Left ventricle myocardium superior (tissue), 1 donor: ENCODE measurements around the gene CPA2. TPM values are rescaled to one million over a fixed set of nuclear protein-coding genes. Genes with fewer than 3 reads are reported as not detected.
"Not testable (repeated sequence)": the region's sequence is repeated elsewhere in the genome, so short reads cannot be mapped to it uniquely, and the experiment has no call there.

ENCODE experiments used
- ATAC-seq: fragments of 200-7000 bp; cut with Tn5 transposase; one replicate; pipeline ENCODE4 v1.9.1; 2020; ENCODE audit warnings: mild to moderate bottlenecking, moderate library complexity
- DNase-seq: peaks from one replicate; pipeline ENCODE4 v3.0.0-alpha.2; 2020
- intact Hi-C: fragments of 100-400 bp; cut with micrococcal nuclease; formaldehyde crosslinking; loops from one replicate; pipeline ENCODE4 v1.11.0; 2022
- total RNA-seq: library from RNA; stranded (reverse); fragmentation: NEBNext Ultra II Directional; extraction: Animal tissue kit (Norgen Biotek cat#: 25700); gene quantifications from one replicate; pipeline ENCODE4 v1.2.1, GENCODE V29; 2021
- donor health status: DM: no; HTN: yes; CAD: no; lungs with severe emphysema.

CPA2 gene
- total RNA-seq, 1 donor from 2014 or later, result not detected

DNA sequence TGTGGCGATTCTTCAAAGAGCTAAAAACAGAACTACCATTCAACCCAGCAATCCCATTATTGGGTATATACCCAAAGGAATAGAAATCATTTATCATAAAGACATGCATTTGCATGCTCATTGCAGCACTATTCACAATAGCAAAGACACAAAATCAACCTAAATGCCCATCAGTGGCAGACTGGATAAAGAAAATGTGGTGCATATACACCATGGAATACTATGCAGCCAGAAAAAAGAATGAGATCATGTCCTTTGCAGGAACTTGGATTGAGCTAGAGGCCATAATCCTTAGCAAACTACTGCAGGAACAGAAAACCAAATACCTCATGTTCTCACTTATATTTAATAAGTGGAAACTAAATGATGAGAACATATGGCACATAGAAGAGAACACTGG is 20.2 kb upstream of the CPA2 start:
- intact Hi-C loops, DNase-seq, ATAC-seq: not testable (repeated sequence)

DNA sequence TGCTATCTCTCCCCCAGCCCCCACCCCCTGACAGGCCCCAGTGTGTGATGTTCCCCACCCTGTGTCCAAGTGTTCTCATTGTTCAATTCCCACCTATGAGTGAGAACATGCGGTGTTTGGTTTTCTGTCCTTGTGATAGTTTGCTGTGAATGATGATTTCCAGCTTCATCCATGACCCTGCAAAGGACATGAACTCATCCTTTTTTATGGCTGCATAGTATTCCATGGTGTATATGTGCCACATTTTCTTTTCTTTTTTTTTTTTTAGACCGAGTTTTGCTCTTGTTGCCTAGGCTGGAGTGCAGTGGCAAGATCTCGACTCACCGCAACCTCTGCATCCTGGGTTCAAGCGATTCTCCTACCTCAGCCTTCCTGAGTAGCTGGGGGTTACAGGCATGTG is 17.8 kb upstream of the CPA2 start:
- intact Hi-C loops, DNase-seq, ATAC-seq: not testable (repeated sequence)

DNA sequence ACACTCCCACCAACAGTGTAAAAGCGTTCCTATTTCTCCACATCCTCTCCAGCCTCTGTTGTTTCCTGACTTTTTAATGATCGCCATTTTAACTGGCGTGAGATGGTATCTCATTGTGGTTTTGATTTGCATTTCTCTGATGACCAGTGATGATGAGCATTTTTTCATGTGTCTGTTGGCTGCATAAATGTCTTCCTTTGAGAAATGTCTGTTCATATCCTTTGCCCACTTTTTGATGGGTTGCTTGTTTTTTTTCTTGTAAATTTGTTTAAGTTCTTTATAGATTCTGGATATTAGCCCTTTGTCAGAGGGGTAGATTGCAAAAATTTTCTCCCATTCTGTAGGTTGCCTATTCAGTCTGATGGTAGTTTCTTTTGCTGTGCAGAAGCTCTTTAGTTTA is 17.0 kb upstream of the CPA2 start:
- DNase-seq, intact Hi-C loops, ATAC-seq: not testable (repeated sequence)

DNA sequence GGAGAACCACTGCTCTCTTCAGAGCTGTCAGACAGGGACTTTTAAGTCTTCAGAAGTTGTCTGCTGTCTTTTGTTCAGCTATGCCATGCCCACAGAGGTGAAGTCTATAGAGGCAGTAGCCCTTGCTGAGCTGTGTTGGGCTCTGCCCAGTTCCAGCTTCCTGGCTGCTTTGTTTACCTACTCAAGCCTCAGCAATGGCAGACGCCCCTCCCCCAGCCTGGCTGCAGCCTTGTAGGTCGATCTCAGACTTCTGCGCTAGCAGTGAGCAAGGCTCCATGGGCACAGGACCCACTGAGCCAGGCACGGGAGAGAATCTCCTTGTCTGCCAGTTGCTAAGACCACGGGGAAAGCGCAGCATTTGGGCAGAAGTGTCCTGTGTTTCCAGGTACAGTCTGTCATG is 12.1 kb upstream of the CPA2 start:
- ATAC-seq (no peak), DNase-seq (no peak)
- intact Hi-C loops, result no loop called here

DNA sequence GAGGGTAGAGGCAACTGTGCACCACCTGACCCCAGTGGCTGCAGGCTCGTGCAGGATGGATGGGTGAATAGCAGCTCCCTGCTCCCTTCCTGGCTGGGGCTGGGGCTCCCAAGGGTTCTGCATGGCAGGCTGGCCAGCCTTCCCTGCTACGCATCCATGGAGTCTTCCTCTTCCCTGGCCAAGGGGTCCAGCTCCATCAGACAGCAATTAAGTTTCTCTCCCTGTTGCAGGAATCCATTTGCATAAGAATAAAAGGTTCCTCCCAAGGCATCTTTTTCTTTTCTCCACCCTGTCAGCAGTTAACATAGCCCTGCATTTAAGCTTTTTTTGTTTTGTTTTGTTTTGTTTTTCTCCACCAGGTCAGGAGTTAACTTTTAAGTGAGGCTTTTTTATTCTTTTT is 10.0 kb upstream of the CPA2 start:
- no peak for ATAC-seq
- no peak for DNase-seq
- intact Hi-C loops, result no loop called here

DNA sequence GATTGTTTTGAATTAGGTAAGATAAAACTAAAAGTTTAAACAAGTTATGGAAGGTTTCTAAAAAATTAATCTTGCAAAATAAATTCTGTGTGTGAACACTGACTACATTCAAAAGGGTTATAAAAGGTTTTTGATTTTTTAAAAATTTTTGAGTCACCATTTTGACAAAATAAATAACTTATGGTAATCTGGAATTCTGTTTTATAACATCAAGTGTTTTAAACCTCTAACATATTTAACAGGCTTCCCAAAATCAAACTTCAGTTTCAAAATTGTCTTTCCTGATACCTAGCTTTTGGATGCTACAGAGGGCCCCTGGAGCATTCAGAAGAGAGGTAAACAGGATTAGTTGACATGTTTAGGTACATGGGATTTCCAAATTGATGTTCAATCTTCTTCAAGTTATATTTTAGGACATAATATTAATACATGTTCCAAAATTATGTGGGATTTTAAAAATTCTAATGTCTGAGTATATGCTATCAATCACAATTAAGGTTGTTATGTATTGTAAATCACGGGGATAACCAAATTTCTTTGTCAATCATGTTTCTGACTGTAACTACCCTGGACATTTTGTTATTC is 8.1 kb upstream of the CPA2 start:
- intact Hi-C loops, result no loop called here
- no peak for ATAC-seq

DNA sequence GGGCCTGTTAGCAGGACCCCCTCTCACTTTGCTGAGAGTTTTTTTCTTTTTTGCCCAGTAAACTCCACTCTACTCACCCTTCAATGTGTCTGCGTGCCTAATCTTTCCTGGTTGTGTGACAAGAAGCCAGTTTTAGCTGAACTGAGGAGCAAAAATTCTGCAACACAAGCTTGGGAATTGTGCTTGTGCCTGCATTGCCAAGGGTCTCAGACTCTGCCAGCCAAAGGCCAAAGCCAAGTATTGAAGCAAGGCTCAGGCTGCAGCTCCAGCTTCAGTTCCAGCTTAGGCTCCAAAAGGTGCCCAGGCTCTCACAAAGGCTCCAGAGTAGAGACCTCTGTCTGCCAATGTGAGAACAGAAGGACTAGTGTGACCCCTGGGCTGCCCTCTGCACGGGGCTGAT is 4.2 kb upstream of the CPA2 start:
- no peak for DNase-seq
- intact Hi-C loops, result no loop called here
- ATAC-seq, result no peak

More for the DNA sequence above, 8.1 kb upstream of the CPA2 start:
- no peak for DNase-seq

DNA sequence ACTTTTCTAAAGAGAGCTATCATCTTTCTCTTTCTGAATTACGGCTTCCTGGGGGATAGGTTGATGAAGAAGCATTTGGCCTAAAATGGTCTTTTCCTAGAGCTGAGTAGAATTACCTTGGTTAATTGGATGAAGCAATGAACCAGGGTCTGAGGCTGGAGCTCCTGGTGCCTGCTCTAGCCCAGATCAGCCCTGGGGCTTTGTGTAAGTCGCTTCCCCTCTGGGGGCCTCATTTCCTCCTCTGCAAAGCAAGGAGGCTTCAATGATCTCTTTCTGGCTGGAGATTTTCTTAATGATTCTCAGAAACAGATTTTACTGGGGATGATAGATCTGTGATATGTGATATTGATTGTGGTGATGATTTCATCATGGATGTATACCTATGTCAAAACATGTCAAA is 3.5 kb upstream of the CPA2 start:
- no peak for ATAC-seq
- DNase-seq, result no peak
- intact Hi-C loops, result no loop called here

DNA sequence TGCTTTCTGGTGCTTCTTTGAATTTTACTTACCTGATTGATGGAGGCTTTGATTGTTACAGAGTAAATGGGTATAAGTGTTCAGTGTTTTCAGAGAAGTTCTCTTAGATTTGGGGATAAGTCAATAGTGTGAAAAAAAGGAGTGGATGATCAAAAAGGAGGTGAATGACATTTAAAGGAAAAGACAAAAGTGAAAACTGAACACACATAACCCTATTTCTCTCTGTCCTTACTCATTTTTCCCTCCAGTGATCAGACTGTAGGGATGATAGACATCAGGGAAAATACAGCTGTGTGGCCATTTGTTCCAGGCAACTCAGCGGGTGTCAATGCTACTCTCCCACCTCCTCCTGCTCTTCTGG is 278 bp downstream of the CPA2 start:
- intact Hi-C loops, result no loop called here
- DNase-seq (no peak), ATAC-seq (no peak)

DNA sequence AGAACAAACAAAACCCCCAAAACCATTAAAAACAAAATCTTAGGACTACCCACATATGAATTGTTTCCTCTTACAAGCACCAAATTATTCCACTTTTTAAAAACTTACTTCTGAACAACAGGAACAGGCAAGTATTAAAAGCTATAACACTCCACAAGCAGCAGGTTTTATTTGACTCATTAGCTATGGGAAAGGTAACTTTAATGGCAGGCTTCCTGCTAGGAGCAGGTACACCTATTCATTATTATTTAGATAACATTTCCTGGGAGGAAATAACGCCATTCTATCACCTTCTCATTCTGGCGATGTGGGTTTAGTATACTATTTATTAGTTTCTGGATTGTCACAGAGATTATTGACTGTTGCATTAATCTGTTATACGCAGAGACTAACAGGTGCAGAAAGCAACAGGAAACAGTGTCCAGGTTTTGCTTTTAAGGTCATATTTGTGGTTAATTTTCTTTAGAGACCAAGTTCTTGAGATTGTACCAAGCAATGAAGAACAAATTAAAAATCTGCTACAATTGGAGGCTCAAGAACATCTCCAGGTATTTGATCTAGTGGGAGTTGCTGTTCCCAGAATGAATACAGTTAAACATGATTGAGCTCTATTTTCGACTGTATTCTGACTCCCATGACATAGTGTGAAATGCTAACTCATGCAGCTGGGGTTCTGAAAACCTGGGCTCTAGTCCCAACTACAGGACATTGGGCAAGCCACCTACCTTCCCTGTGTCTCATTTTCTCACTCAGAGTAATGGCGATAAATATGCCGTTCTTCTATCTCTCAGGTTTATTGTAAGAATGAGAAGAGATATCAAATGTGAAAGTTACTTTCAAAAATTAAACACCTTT is 2.0 kb downstream of the CPA2 start:
- intact Hi-C loops, result no loop called here
- DNase-seq (no peak), ATAC-seq (no peak)

DNA sequence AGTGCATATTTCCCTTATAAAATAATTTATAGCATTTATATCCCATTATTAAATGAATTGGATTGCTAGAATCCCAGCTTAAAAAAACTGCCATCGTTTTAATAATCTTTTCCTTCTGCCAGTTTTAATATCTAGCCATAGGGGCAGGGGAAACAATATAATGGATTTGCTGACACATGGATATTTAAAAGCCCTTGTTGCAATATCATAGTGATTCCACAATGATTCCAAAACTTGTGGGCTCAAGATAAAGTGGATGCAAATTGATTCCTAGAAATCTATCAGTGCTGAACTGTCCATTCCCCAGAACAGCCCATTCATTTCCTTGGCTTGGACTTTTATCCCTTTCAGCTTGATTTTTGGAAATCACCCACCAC is 2.6 kb downstream of the CPA2 start:
- ATAC-seq, result no peak
- intact Hi-C loops, result no loop called here

DNA sequence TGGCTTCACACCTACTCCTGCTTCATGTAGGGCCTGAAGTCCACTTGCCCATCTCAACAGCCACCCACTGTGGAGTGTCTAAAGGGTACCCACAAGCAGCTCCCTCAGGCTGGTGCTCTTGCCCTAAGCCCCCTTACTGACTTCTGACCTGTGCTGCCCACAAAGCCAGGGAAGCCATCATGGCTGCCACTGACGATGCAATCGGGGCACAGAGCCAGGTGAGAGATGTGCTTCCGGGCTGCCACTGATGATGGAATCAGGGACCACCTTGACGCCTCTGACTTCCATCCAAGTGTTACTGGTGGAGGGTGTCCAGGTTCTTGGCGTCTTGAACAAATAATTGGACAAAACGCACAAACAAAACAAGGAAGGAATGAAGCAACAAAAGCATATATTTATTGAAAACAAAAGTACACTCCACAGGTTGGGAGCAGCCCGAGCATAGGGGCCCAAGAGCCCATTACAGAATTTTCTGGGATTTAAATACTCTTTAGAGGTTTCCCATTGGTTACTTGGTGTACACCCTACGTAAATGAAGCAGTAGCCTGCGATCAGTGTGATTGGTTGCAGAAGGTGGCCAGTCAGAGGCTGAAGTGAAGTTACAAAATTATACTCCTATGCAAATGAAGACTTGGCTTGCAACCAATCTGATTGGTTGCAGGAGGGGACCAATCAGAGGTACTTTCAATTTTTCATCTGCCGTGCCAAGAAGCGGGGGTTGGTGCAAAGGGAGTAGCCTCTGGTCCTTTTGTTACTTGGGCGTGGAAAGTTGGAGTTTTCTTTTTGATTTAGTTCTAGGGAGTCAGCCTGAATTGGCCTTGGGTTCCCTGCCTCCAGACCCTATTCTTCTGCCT is 4.5 kb downstream of the CPA2 start:
- ATAC-seq (no peak), DNase-seq (no peak)
- intact Hi-C loops, result no loop called here

More for the DNA sequence above, 2.6 kb downstream of the CPA2 start:
- DNase-seq, result no peak

DNA sequence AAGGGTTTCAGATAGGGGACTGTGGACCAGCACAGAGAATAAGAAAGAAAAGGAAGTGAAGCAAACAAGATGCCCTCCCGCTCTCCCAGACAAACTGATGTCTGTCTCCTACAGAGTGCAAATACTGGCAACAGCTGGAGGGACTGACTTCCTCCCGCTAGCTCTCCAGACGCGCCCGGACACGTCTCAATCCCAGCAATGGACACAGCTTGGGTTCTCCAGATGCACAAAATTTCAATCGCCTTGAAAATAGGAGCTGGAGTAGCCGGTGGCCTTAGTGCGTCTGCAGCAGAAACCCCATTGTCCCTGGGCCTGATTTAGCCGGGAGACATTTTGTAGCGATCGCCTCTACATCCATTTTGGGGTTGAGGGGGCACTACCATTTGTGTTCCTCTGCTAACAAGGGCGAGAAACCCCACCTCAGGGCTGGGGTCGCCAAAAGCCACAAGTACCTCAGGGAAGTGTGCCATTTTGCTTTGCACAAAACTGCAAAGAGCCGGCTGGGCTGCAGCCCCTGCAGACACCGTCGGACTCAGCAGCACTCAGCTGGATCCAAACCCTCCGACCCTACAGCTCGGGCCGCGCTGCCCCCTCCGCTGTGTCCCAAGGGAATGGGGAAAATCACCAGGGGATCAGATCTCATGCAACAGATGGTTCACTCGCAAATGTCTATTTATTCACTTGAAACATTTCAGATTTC is 5.9 kb downstream of the CPA2 start:
- ATAC-seq (peak; percentile 79), DNase-seq (peak; percentile 37)
- intact Hi-C loops, result no loop called here

DNA sequence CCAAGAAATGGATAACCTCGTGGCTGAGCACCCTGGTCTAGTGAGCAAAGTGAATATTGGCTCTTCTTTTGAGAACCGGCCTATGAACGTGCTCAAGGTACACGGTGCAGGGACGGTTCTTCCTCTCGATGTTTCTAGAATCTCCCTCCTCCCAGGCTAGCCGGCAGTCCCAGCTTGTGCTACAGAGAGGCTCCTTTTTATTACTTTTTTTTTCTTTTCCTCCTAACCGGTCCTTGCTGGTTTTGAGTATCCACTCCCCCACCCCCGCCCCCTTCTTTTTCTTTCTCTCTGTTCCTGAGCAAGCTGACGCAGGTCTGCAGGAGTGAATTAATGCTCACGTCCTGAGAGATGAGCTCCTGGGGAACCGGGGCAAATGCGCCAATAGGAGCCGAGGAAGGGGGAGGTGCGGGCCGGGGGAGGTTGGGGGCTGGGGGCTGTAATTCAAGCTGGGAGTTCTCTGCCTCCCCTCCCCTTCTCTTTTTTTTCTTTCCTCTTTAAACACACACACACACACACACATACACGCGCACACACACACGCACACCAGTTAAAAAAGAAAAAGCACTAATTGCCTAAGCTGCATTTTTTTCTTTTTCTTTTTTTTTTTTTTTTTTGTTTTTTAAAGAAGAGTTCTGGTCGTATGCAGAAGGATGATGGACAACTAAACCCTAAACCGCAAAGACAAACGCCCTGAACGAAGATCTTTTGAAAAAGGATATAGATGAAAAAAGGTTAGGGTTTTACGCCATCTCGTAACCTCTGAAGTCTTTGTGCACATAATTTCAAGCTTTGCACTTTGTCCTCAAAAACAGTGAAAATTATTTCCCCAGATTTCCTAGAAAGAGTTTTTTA is 6.6 kb downstream of the CPA2 start:
- DNase-seq (no peak), ATAC-seq (peak; percentile 43)
- intact Hi-C loops, result no loop called here

DNA sequence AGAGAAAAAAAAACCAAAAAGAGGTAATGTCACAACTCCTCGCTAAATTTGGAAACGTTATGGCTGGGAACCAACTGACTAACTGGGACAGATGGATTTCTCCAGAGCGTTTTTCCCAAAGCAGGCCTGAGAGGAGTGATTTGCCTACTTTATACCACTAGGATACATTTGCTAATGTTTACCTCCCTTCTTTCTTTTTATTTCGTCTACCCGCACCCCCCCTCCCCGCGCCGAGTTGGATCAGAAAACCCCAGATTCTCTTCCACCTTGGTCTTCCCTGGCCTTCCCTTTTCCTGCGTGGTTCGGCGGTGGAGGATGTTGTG is 7.2 kb downstream of the CPA2 start:
- peak; percentile 65 for ATAC-seq
- intact Hi-C loops, result no loop called here
- DNase-seq, result no peak

DNA sequence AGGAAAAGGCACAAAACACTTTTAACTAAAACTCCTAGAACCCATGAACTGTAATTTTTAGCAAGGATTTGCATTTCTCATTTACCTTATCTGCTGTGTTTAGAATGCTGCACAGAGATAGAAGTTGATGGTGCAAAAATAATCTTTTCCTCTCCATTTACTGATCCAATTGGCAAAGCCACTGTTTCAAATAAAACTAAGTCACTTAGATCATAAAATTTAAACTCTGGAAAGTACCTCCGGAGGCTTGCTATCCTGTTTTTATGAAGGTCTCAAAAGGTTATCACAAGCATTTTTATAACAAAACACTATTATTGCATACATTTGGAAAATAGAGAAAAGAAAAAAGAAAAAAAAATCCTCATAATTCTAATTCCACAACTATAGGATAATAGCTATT is 7.6 kb downstream of the CPA2 start:
- intact Hi-C loops, result no loop called here
- DNase-seq (no peak), ATAC-seq (no peak)

DNA sequence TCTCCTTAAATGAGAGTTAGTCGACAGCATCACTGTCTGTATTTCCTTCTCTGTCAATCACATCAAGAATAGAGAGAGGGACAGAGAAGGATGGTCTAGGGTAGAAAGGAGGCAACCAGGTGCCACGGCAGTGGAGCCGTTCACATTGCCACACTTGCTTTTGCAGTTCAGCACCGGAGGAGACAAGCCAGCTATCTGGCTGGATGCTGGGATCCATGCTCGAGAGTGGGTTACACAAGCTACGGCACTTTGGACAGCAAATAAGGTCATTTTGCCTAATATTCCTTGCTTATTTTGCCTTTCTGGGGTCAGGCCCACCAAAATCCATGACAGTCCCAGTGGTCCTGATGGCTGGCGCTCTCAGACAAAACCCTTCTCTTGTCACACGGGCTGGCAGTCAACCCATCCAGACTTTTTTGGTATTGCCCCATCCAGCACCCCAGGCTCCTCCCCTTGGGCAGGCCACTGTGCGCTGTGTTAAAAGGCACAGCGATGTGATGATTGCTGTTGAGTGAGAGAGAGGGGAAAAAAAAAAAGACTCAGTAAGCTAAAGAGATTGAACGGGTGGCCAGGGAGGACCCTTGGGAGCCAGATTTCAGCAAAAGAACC is 8.4 kb downstream of the CPA2 start:
- DNase-seq, result no peak
- intact Hi-C loops, result no loop called here
- no peak for ATAC-seq

DNA sequence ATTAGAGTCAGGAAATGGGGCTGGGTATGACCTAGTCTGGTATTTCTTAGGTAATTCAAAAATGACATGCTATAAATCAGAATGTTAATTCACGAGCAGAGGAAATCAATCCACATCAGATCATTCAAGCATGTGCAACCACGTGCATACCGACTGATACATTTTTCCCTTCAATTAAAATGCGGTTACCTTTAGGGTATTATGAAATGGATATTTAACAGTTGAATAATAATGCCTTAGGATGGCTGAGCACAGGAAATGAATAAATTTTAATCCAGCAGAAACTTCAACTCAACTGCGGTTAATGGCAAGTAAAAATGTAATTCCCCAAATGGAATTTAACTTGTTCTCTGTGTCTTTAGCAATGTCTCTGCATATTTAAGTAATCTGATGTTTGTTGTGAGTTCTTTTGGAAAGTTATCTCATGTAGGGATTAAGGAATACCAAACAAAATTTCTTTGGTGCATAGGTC is 9.2 kb downstream of the CPA2 start:
- DNase-seq, result no peak
- ATAC-seq, result no peak
- intact Hi-C loops, result no loop called here
